ENCODE measurements around the gene CHST5. TPM values are rescaled to one million over a fixed set of nuclear protein-coding genes. Genes with fewer than 3 reads are reported as not detected.
A peak's percentile ranks its signal among the peaks of the same experiment; 100 is the strongest.
"Not testable (repeated sequence)": the region's sequence is repeated elsewhere in the genome, so short reads cannot be mapped to it uniquely, and the experiment has no call there.

CHST5 gene
- polyA plus RNA-seq, 3 donors: not detected

DNA sequence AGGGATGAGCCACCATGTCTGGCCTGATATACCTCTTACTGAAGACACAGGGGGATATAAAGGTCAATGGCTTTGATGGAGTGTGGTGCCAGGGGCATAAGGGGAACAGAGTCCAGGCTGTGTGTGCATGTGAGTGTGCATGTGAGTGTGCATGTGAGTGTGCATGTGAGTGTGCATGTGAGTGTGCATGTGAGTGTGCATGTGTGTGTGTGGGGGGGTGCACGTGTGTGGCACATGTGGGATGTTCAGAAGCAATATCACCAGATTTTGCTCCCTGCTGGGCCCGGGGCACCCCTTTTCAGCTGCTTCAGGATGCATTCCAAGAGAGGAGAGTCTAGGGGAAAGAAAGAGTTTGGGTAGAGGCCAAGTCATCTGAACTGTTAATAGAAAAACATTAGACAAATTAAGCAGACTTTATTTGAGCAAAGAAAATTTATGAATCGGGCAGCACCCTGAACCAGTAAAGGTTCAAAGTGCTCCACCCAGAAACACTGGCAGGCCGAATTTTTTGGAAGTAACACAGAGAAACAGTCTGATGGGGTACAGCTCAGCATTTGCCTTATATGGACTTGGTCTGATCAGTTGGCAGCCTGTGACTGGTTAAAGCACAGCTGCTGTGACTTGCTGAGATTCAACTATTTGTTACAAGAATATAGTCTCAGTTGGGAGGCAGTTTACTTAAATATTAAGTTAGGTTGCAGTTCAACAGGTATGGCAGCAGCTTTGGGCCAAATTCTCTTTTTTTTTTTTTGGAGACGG, 9.7 kb downstream of the CHST5 start:
- Mint-ChIP-seq H3K27ac (no peak overlapping the region), H3K4me1 (no peaks in the 10 kb centered on the region), H3K4me3 (no peak overlapping the region), H3K27me3 (ENCODE audit: low read depth in 3 of 3) (peaks cover 0 to 2% (median 0%) of the 10 kb centered on the region in 3 donors), H3K9me3 (peaks cover 1 to 8% (median 5%) of the 10 kb centered on the region in 7 donors), H3K36me3 (no peaks in the 10 kb centered on the region)
- H3K4me1 ChIP-seq (ENCODE audit: control insufficient read depth in 1 of 2, insufficient read depth in 2 of 2, low read length in 2 of 2): no peaks in the 10 kb centered on the region
- H4K20me1 ChIP-seq (ENCODE audit: insufficient read depth, low read length): no peaks in the 10 kb centered on the region
- intact Hi-C loops (cut with micrococcal nuclease): no loop called here
- no peaks in the 10 kb centered on the region for H3K9me3 ChIP-seq (replicated peaks in 1 of 2; ENCODE audit: control insufficient read depth in 1 of 2, insufficient read depth in 1 of 2, low read length in 2 of 2)
- H3K79me2 ChIP-seq (ENCODE audit: insufficient read depth, low read length): no peaks in the 10 kb centered on the region
- DNase-seq: no peak
- no peak overlapping the region for H3K27ac ChIP-seq (ENCODE audit: low read depth in 1 of 2, low read length in 2 of 2)
- H3K9ac ChIP-seq (ENCODE audit: insufficient read depth, low read length, poor library complexity, severe bottlenecking): no peak overlapping the region
- no peak overlapping the region for H2AFZ ChIP-seq (ENCODE audit: insufficient read depth, low read depth, low read length, poor library complexity, severe bottlenecking)
- H3K4me3 ChIP-seq (replicated peaks in 1 of 3; ENCODE audit: low read depth in 2 of 3, low read length in 3 of 3): no peak overlapping the region
- 93% methylated on average over 4 of the region's 5 CpGs for WGBS (ENCODE audit: insufficient coverage)
- no peaks in the 10 kb centered on the region for H3K36me3 ChIP-seq (replicated peaks in 1 of 2; ENCODE audit: control insufficient read depth in 1 of 2, insufficient read depth in 2 of 2, low read length in 2 of 2)
- TF ChIP-seq, protein P1, sequence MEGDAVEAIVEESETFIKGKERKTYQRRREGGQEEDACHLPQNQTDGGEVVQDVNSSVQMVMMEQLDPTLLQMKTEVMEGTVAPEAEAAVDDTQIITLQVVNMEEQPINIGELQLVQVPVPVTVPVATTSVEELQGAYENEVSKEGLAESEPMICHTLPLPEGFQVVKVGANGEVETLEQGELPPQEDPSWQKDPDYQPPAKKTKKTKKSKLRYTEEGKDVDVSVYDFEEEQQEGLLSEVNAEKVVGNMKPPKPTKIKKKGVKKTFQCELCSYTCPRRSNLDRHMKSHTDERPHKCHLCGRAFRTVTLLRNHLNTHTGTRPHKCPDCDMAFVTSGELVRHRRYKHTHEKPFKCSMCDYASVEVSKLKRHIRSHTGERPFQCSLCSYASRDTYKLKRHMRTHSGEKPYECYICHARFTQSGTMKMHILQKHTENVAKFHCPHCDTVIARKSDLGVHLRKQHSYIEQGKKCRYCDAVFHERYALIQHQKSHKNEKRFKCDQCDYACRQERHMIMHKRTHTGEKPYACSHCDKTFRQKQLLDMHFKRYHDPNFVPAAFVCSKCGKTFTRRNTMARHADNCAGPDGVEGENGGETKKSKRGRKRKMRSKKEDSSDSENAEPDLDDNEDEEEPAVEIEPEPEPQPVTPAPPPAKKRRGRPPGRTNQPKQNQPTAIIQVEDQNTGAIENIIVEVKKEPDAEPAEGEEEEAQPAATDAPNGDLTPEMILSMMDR (IDR thresholded peaks at IDR 0.05): no peak
- no peak overlapping the region for H3K4me2 ChIP-seq (replicated peaks; ENCODE audit: extremely low read depth, low read length, poor library complexity, severe bottlenecking)
- H3K27me3 ChIP-seq (ENCODE audit: control insufficient read depth in 2 of 2, insufficient read depth in 2 of 2, low read length in 2 of 2): no peaks in the 10 kb centered on the region

DNA sequence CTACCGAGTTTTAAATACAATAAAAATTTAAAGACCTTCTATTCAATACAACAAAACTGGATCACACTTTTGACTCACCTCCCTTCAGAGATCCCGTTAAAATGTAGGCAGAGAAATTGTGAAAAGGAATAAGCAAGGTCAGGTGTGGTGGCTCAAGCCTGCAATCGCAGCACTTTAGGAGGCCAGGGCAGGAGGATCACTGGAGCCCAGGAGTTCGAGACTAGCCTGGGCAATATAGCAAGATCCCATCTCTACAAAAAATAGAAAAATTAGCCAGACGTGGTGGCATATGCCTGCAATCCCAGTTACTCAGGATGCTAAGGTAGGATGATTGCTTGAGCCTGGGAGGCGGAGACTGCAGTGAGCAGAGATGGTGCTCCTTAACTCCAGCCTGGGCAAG, 16.7 kb downstream of the CHST5 start:
- Histone ChIP-seq H3K27me3 (ENCODE audit: control insufficient read depth in 2 of 2, insufficient read depth in 2 of 2, low read length in 2 of 2) (peaks cover 0 to 6% of the 10 kb centered on the region in 2 donors), H3K9ac (ENCODE audit: insufficient read depth, low read length, poor library complexity, severe bottlenecking) (no peak overlapping the region), H3K4me1 (ENCODE audit: control insufficient read depth in 1 of 2, insufficient read depth in 2 of 2, low read length in 2 of 2) (peaks cover 4 to 5% of the 10 kb centered on the region in 2 donors), H3K4me3 (replicated peaks in 1 of 3; ENCODE audit: low read depth in 2 of 3, low read length in 3 of 3) (no peak overlapping the region), H3K79me2 (ENCODE audit: insufficient read depth, low read length) (no peaks in the 10 kb centered on the region), H3K9me3 (replicated peaks in 1 of 2; ENCODE audit: control insufficient read depth in 1 of 2, insufficient read depth in 1 of 2, low read length in 2 of 2) (no peaks in the 10 kb centered on the region), H3K36me3 (replicated peaks in 1 of 2; ENCODE audit: control insufficient read depth in 1 of 2, insufficient read depth in 2 of 2, low read length in 2 of 2) (no peaks in the 10 kb centered on the region), H3K27ac (ENCODE audit: low read depth in 1 of 2, low read length in 2 of 2) (no peak overlapping the region), H4K20me1 (ENCODE audit: insufficient read depth, low read length) (no peaks in the 10 kb centered on the region), H3K4me2 (replicated peaks; ENCODE audit: extremely low read depth, low read length, poor library complexity, severe bottlenecking) (no peak overlapping the region), H2AFZ (ENCODE audit: insufficient read depth, low read depth, low read length, poor library complexity, severe bottlenecking) (no peak overlapping the region)
- peaks cover 11% of the 10 kb centered on the region for H3K4me1 Mint-ChIP-seq
- no peak overlapping the region for H3K4me3 Mint-ChIP-seq
- H3K27ac Mint-ChIP-seq: no peak overlapping the region
- TF ChIP-seq, protein P1 (IDR thresholded peaks at IDR 0.05): no peak
- peaks cover 0 to 4% of the 10 kb centered on the region in 2 donors for H3K36me3 Mint-ChIP-seq
- H3K27me3 Mint-ChIP-seq (ENCODE audit: low read depth in 3 of 3): peaks cover 6 to 10% (median 8%) of the 10 kb centered on the region in 3 donors
- intact Hi-C loops (cut with micrococcal nuclease): loop anchor here (5.0 kb wide), 5 partner anchors 38 to 103 kb away; partner anchors contain the start of genes ADAT1 (in 1 of the 2), CFDP1 (in 1 of the 2), GABARAPL2 (in 1 of the 2) and TMEM231 (in 1 of the 2)
- no peak for DNase-seq
- H3K9me3 Mint-ChIP-seq: peaks cover 0 to 2% (median 0%) of the 10 kb centered on the region in 7 donors
- WGBS (ENCODE audit: insufficient coverage): no CpG with 5 or more reads among the region's 6 CpGs

DNA sequence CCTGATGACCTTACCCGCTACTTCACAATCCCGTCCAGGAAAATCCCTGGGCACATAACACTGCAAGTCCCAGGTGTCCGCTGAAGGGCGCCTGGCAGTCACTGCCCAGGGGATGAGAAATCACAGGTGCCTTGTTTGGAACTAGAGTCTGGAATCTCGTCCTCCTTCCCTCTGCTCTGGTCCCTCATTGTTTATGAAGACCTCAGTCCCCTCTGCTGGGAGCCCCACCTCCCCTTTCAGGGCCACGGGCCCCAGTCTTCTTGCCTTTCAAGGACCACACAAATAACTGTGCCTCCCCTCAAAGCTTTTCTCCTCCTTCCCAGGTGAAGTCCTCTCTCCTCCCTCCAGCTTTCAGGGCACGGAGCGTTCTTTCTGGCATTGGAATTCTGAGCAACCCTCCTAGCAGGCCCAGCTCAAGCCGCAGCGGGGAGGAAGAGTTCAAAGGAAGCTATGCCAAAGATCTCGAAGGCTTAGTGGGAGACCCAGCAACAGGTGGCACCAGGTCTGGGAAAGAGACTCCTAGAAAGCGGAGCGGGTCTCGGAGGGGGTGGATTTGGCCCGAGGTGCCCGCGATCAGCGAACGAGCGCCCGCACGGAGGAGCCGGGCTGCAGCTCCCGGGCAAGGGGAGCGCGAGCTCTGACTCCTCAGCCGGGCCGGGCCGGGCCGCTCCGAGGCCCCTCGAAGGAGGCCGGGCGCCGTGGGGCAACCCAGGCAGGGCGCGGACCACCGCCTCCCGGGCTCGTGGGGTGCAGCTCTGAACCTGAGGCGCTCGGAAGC, 19.5 kb downstream of the CHST5 start:
- Histone ChIP-seq H3K9ac (ENCODE audit: insufficient read depth, low read length, poor library complexity, severe bottlenecking) (peak overlapping the region; percentile 93), H3K27ac (ENCODE audit: low read depth in 1 of 2, low read length in 2 of 2) (peak overlapping the region; percentile 15 to 85), H3K4me2 (replicated peaks; ENCODE audit: extremely low read depth, low read length, poor library complexity, severe bottlenecking) (peak overlapping the region; percentile 69), H2AFZ (ENCODE audit: insufficient read depth, low read depth, low read length, poor library complexity, severe bottlenecking) (peak overlapping the region; percentile 86), H3K4me3 (replicated peaks in 1 of 3; ENCODE audit: low read depth in 2 of 3, low read length in 3 of 3) (peak overlapping the region; percentile 59 to 90 (median 77))
- H3K4me3 Mint-ChIP-seq: peak overlapping the region; percentile 77 to 92
- H3K36me3 Mint-ChIP-seq; H4K20me1 ChIP-seq (ENCODE audit: insufficient read depth, low read length); H3K9me3 Mint-ChIP-seq; H3K27me3 ChIP-seq (ENCODE audit: control insufficient read depth in 2 of 2, insufficient read depth in 2 of 2, low read length in 2 of 2); H3K36me3 ChIP-seq (replicated peaks in 1 of 2; ENCODE audit: control insufficient read depth in 1 of 2, insufficient read depth in 2 of 2, low read length in 2 of 2); H3K9me3 ChIP-seq (replicated peaks in 1 of 2; ENCODE audit: control insufficient read depth in 1 of 2, insufficient read depth in 1 of 2, low read length in 2 of 2); H3K79me2 ChIP-seq (ENCODE audit: insufficient read depth, low read length); H3K4me1 ChIP-seq (ENCODE audit: control insufficient read depth in 1 of 2, insufficient read depth in 2 of 2, low read length in 2 of 2); H3K27me3 Mint-ChIP-seq (ENCODE audit: low read depth in 3 of 3); DNase-seq: not testable (repeated sequence)
- under 1% methylated on average over 32 of the region's 42 CpGs for WGBS (ENCODE audit: insufficient coverage)
- peak overlapping the region; percentile 28 to 86 (median 83) for H3K27ac Mint-ChIP-seq
- intact Hi-C loops (cut with micrococcal nuclease): loop anchor here (2.0 to 5.0 kb wide), 7 partner anchors 41 to 106 kb away; partner anchors contain the start of genes ADAT1 (in 1 of the 2), CFDP1 (in 1 of the 2), GABARAPL2 (in 1 of the 2) and TMEM170A (in 1 of the 2)
- peaks cover 11% of the 10 kb centered on the region for H3K4me1 Mint-ChIP-seq

Data from CD14-positive monocyte (primary cell).